A673 (cell line): ENCODE data around the gene FADS3. TPM values are rescaled to one million over a fixed set of nuclear protein-coding genes. Genes with fewer than 3 reads are reported as not detected.

ENCODE experiments used
- Bru-seq: library from RNA; stranded (reverse); fragments of 400-500 nt; gene quantifications from one replicate; lab custom pipeline; 2021; lab: Mats Ljungman, UMichigan
- BruChase-seq, 2 experiments: library from RNA; stranded (reverse); fragments of 400-500 nt; gene quantifications; one replicate each; lab custom pipeline; 2021; lab: Mats Ljungman, UMichigan
- BruUV-seq: library from RNA; stranded (reverse); fragments of 400-500 nt; replicated peaks from 2 replicates; lab custom pipeline; 2021; lab: Mats Ljungman, UMichigan
- CTCF ChIA-PET: fragments of 300-600 bp; sonication (Branson Sonifier 250); formaldehyde crosslinking; loops from one replicate; lab custom pipeline; 2022; ENCODE audit warnings: antibody characterized with exemption; lab: Charles Lee
- POLR2A ChIA-PET: fragments of 300-600 bp; sonication (Branson Sonifier 250); formaldehyde crosslinking; loops from one replicate; lab custom pipeline; 2022; ENCODE audit warnings: antibody characterized with exemption; ENCODE audit not compliant: low non-redundant PET; lab: Charles Lee
- DNase-seq: peaks from one replicate; pipeline ENCODE4 v3.0.0-alpha.2; 2015; ENCODE audit warnings: low spot score
- H3K27ac ChIP-seq: fragments of 200-600 bp; sonication (generic); 2 replicates; pipeline ENCODE4 v1.5.1; 2016; ENCODE audit warnings: mixed run types, low read depth, mild to moderate bottlenecking, mixed read lengths, antibody characterized with exemption, low read length; ENCODE audit not compliant: poor library complexity, severe bottlenecking
- H3K27me3 ChIP-seq: fragments of 200-600 bp; sonication (generic); replicated peaks from 2 replicates; pipeline ENCODE4 v1.6.1; 2017; ENCODE audit warnings: mixed run types, low read depth, mild to moderate bottlenecking, mixed read lengths, antibody characterized with exemption, low read length; ENCODE audit not compliant: insufficient read depth, poor library complexity
- H3K36me3 ChIP-seq: fragments of 200-600 bp; sonication (generic); 2 replicates; pipeline ENCODE4 v1.6.1; 2016; ENCODE audit warnings: mixed run types, mild to moderate bottlenecking, mixed read lengths, antibody characterized with exemption, low read length; ENCODE audit not compliant: insufficient read depth, poor library complexity, severe bottlenecking
- H3K4me1 ChIP-seq: fragments of 200-600 bp; sonication (generic); 2 replicates; pipeline ENCODE4 v1.6.1; 2017; ENCODE audit warnings: mixed run types, mild to moderate bottlenecking, mixed read lengths, antibody characterized with exemption, low read length; ENCODE audit not compliant: insufficient read depth, poor library complexity, severe bottlenecking
- H3K4me3 ChIP-seq: fragments of 200-600 bp; sonication (generic); 2 replicates; pipeline ENCODE4 v1.5.1; 2016; ENCODE audit warnings: low read depth, mixed run types, mild to moderate bottlenecking, mixed read lengths, low read length; ENCODE audit not compliant: poor library complexity, severe bottlenecking
- H3K9me3 ChIP-seq: fragments of 200-600 bp; sonication (generic); 2 replicates; pipeline ENCODE4 v1.6.1; 2016; ENCODE audit warnings: mixed run types, low read depth, mild to moderate bottlenecking, mixed read lengths, antibody characterized with exemption, low read length; ENCODE audit not compliant: poor library complexity, severe bottlenecking
- CTCF ChIP-seq: fragments of 300-800, 200-600 bp; sonication (generic); conservative IDR thresholded peaks from 2 replicates; pipeline ENCODE4 v1.5.1; 2017; ENCODE audit warnings: low read depth, mild to moderate bottlenecking, antibody characterized with exemption, low read length, moderate library complexity, mixed read lengths
- EZH2 ChIP-seq: fragments of 200-600 bp; sonication (generic); IDR thresholded peaks from 2 replicates; pipeline ENCODE4 v1.6.1; 2017; ENCODE audit warnings: borderline replicate concordance, low read depth, mild to moderate bottlenecking, mixed read lengths, antibody characterized with exemption, low read length; ENCODE audit not compliant: poor library complexity, severe bottlenecking
- intact Hi-C: fragments of 100-400 bp; cut with micrococcal nuclease; formaldehyde crosslinking; loops from one replicate; pipeline ENCODE4 v1.10.0; 2022; ENCODE audit not compliant: unreplicated experiment
- long read RNA-seq: library from polyadenylated mRNA; stranded (forward); transcript quantifications from one replicate; pipeline ENCODE4 v2.0.0, GENCODE V29; 2022
- total RNA-seq: library from RNA; stranded (reverse); gene quantifications from 2 replicates; pipeline ENCODE4 v1.2.3, GENCODE V29; 2021

Gene FADS3
- total RNA-seq (23.3 and 28.1 TPM in 2 replicates), Bru-seq, nascent RNA (percentile 45 among the genes with signal in this experiment), BruChase-seq, experiment 1, labeled RNA remaining after a 2-hour chase (percentile 49 among the genes with signal in this experiment), BruChase-seq, experiment 2, labeled RNA remaining after a 6-hour chase (percentile 54 among the genes with signal in this experiment)
- long read RNA-seq, transcript FADS3-201 (12 exons, 1,779 nt): major isoform, 50 of 96 reads
- long read RNA-seq, partial matches to known transcripts: 11 of 96 reads
- long read RNA-seq, other reads (novel, unspliced or antisense): 35 of 96 reads

DNA sequence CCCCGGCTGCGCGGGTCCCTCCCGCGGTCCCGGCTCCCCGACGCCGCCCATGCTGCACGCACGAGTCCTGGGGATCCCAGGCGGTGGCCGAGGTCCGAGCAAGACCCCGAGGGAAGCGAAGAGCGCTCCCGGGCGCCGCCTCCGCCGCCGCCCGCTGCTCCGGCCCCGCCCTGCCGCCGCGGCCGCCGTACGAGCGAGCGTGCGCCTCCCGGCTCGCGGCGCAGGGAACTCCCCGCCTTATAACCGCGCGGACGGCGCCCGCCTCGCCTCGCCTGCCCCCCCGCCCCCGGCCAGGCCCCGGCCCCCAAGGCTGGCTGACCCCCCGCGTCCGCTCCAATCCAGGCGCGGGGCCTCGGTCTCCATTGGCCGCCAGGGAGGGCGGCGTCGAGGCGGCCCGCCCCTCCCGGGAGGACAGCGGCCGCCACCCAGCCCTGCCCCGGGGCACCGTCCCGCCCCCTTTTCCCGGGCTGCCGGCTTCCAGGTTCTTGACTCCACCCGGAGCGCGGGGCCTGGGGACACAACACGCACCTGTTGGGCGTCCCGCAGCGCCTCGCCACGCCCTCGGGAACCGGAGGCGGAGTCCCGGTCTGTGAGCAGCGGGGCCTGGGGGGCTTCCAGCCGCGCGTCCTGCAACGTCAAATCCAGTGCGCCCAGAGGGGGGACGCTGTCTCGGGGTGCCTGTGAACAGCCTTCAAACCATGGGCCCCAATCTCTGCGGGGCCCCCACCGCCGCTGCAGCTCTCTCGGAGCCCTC is at the start of gene FADS3:
FADS3 (minus strand) TSS at position 215 of the 754 bp plus-strand sequence; CDS start at position 51, 164 bp downstream.
- peak; percentile 78 for DNase-seq
- Histone ChIP-seq H3K4me3 (peak within 1 kb of the TSS; percentile 80), H3K9me3 (no peaks in the 10 kb centered on the region), H3K4me1 (peaks cover 6% of the 10 kb centered on the region), H3K27me3 (no peaks in the 10 kb centered on the region), H3K36me3 (no peaks in the 10 kb centered on the region), H3K27ac (peak within 1 kb of the TSS; percentile 66)
- BruUV-seq: no TSS peak
- CTCF ChIA-PET: no interaction called here
- TF ChIP-seq EZH2 (no peak), CTCF (no peak)
- POLR2A ChIA-PET: interaction anchor here (0.6 kb wide), 1 partner anchor 527 kb away, joined by 3 read pairs; the partner anchor contains the start of gene SCGB1A1
- intact Hi-C loops: no loop called here

DNA sequence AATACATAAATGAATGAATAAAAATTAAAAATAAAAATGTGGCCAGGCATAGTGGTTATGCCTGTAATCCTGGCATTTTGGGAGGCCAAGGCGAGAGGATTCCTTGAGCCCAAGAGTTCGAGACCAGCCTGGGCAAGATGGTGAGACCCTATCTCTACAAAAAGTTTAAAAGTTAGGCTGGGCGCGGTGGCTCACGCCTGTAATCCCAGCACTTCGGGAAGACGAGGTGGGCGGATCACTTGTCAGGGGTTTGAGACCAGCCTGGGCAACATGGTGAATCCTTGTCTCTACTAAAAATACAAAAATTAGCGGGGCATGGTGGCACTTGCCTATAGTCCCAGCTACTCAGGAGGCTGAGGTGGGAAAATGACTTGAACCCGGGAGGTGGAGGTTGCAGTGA is 49.1 kb upstream of the FADS3 start:
- Histone ChIP-seq H3K4me1 (peaks cover 17% of the 10 kb centered on the region), H3K4me3 (no peak overlapping the region), H3K27ac (no peak overlapping the region), H3K9me3 (peaks cover 15% of the 10 kb centered on the region), H3K36me3 (no peaks in the 10 kb centered on the region), H3K27me3 (no peaks in the 10 kb centered on the region)
- DNase-seq: no peak
- no TSS peak for BruUV-seq
- TF ChIP-seq CTCF (no peak), EZH2 (no peak)
- POLR2A ChIA-PET: no interaction called here
- CTCF ChIA-PET: interaction anchor here (0.7 to 1.0 kb wide), 2 partner anchors 32 to 41 kb away, joined by 3 read pairs; no protein-coding TSS in a partner anchor
- intact Hi-C loops: no loop called here

DNA sequence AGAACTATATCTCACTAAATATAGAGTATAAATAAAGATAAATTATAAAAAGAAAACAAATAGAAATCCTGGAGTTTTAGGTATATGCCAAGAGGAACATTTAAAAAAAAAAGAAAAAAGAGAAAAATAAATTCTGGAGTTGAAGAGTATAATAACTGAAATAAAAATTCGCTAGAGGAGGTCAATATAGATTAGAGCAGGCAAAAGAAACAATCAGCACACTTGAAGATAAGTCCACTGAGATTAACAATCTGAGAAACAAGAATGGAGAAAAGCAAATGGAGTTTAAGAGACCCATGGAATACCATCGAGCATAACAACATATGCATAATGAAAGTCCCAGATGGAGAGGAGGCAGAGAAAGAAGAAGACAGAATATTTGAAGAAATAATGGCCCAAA is 44.5 kb upstream of the FADS3 start:
- intact Hi-C loops: no loop called here
- Histone ChIP-seq H3K36me3 (no peaks in the 10 kb centered on the region), H3K27ac (no peak overlapping the region), H3K9me3 (peaks cover 20% of the 10 kb centered on the region), H3K4me1 (no peaks in the 10 kb centered on the region), H3K4me3 (no peak overlapping the region), H3K27me3 (no peaks in the 10 kb centered on the region)
- BruUV-seq: no TSS peak
- ChIA-PET POLR2A (no interaction called here), CTCF (interaction anchor here (0.7 kb wide), 1 partner anchor 119 kb away, joined by 7 read pairs; the partner anchor contains the start of gene FADS1)
- DNase-seq: no peak
- TF ChIP-seq EZH2 (no peak), CTCF (no peak)
